H9 (cell line): ENCODE results near the gene PHF21A. TPM values are rescaled to one million over a fixed set of nuclear protein-coding genes. Genes with fewer than 3 reads are reported as not detected.

Source experiments
- DNase-seq: peaks from one replicate; pipeline ENCODE4 v3.0.0-alpha.2; 2017
- H2AFZ ChIP-seq: one replicate; pipeline ENCODE4 v1.6.1; 2013; ENCODE audit warnings: mild to moderate bottlenecking, low read length, control low read depth, moderate library complexity
- H2AK5ac ChIP-seq: 2 replicates; pipeline ENCODE4 v1.6.1; 2013; ENCODE audit warnings: low read length, control low read depth, mixed read lengths; ENCODE audit not compliant: insufficient read length
- H2BK120ac ChIP-seq: one replicate; pipeline ENCODE4 v1.6.1; 2013; ENCODE audit warnings: low read depth, mild to moderate bottlenecking, low read length, control low read depth, inconsistent platforms; ENCODE audit not compliant: poor library complexity, severe bottlenecking
- H2BK12ac ChIP-seq: 2 replicates; pipeline ENCODE4 v1.6.1; 2013; ENCODE audit warnings: low read length, control low read depth, mixed read lengths, low read depth; ENCODE audit not compliant: insufficient read length
- H2BK15ac ChIP-seq: 2 replicates; pipeline ENCODE4 v1.6.1; 2013; ENCODE audit warnings: low read depth, low read length, control low read depth
- H2BK20ac ChIP-seq: one replicate; pipeline ENCODE4 v1.6.1; 2013; ENCODE audit warnings: low read depth, mild to moderate bottlenecking, low read length, control low read depth, inconsistent platforms; ENCODE audit not compliant: poor library complexity, severe bottlenecking
- H2BK5ac ChIP-seq: 2 replicates; pipeline ENCODE4 v1.6.1; 2013; ENCODE audit warnings: low read length, control low read depth, mixed read lengths; ENCODE audit not compliant: insufficient read length
- H3K14ac ChIP-seq: 2 replicates; pipeline ENCODE4 v1.6.1; 2013; ENCODE audit warnings: low read length, control low read depth; ENCODE audit not compliant: insufficient read depth
- H3K18ac ChIP-seq: 2 replicates; pipeline ENCODE4 v1.6.1; 2013; ENCODE audit warnings: low read depth, mild to moderate bottlenecking, mixed read lengths, low read length, control low read depth; ENCODE audit not compliant: insufficient read length
- H3K23ac ChIP-seq: 2 replicates; pipeline ENCODE4 v1.6.1; 2013; ENCODE audit warnings: low read length, control low read depth, mixed read lengths, low read depth; ENCODE audit not compliant: insufficient read length
- H3K23me2 ChIP-seq: 2 replicates; pipeline ENCODE4 v1.6.1; 2013; ENCODE audit warnings: low read depth, mild to moderate bottlenecking, mixed read lengths, low read length, control low read depth; ENCODE audit not compliant: insufficient read length, poor library complexity, severe bottlenecking
- H3K27ac ChIP-seq: 2 replicates; pipeline ENCODE4 v1.5.1; 2013; ENCODE audit warnings: low read length, control low read depth, mixed read lengths, low read depth; ENCODE audit not compliant: insufficient read length
- H3K27me3 ChIP-seq: 2 replicates; pipeline ENCODE4 v1.6.1; 2013; ENCODE audit warnings: low read length, control low read depth, inconsistent platforms; ENCODE audit not compliant: insufficient read depth
- H3K4ac ChIP-seq: 2 replicates; pipeline ENCODE4 v1.6.1; 2013; ENCODE audit warnings: low read depth, mild to moderate bottlenecking, control low read depth, inconsistent platforms, low read length, moderate library complexity
- H3K4me1 ChIP-seq: 2 replicates; pipeline ENCODE4 v1.6.1; 2013; ENCODE audit warnings: low read length, control low read depth, inconsistent platforms; ENCODE audit not compliant: insufficient read depth
- H3K4me2 ChIP-seq: 2 replicates; pipeline ENCODE4 v1.6.1; 2013; ENCODE audit warnings: low read length, control low read depth, mixed read lengths; ENCODE audit not compliant: insufficient read length, insufficient read depth
- H3K56ac ChIP-seq: 2 replicates; pipeline ENCODE4 v1.6.1; 2013; ENCODE audit warnings: low read depth, mild to moderate bottlenecking, mixed read lengths, low read length, control low read depth; ENCODE audit not compliant: insufficient read length
- H3K79me1 ChIP-seq: 2 replicates; pipeline ENCODE4 v1.6.1; 2013; ENCODE audit warnings: low read depth, mild to moderate bottlenecking, moderate library complexity, low read length, control low read depth, inconsistent platforms; ENCODE audit not compliant: insufficient read depth, poor library complexity, severe bottlenecking
- H3K79me2 ChIP-seq: 2 replicates; pipeline ENCODE4 v1.6.1; 2013; ENCODE audit warnings: low read length, control low read depth, inconsistent platforms; ENCODE audit not compliant: insufficient read depth
- H3K9ac ChIP-seq: 2 replicates; pipeline ENCODE4 v1.6.1; 2013; ENCODE audit warnings: low read length, control low read depth, mixed read lengths; ENCODE audit not compliant: insufficient read length; ENCODE audit errors: extremely low read depth
- H3K9me3 ChIP-seq: one replicate; pipeline ENCODE4 v1.6.1; 2013; ENCODE audit warnings: low read depth, low read length, inconsistent platforms; ENCODE audit not compliant: control insufficient read depth
- H3T11ph ChIP-seq: one replicate; pipeline ENCODE4 v1.6.1; 2013; ENCODE audit warnings: mild to moderate bottlenecking, low read length, control low read depth, inconsistent platforms
- H4K20me1 ChIP-seq: one replicate; pipeline ENCODE4 v1.6.1; 2013; ENCODE audit not compliant: control insufficient read depth, insufficient read length, insufficient read depth
- H4K5ac ChIP-seq: 2 replicates; pipeline ENCODE4 v1.6.1; 2013; ENCODE audit warnings: low read depth, mild to moderate bottlenecking, mixed read lengths, low read length, control low read depth; ENCODE audit not compliant: insufficient read length
- H4K8ac ChIP-seq: replicated peaks from 2 replicates; pipeline ENCODE4 v1.6.1; 2013; ENCODE audit warnings: low read length, control low read depth, mixed read lengths, low read depth; ENCODE audit not compliant: insufficient read length
- H4K91ac ChIP-seq: 2 replicates; pipeline ENCODE4 v1.6.1; 2013; ENCODE audit warnings: low read depth, mild to moderate bottlenecking, moderate library complexity, mixed read lengths, low read length, control low read depth; ENCODE audit not compliant: insufficient read length
- H3K27ac Mint-ChIP-seq, 3 experiments: 2 replicates in 2 of 3; 3 replicates in 1 of 3; pipeline ENCODE4 v1.8.0; 2020 to 2021; ENCODE audit warnings: mixed read lengths in 3 of 3, mild to moderate bottlenecking in 1 of 3, moderate library complexity in 1 of 3
- H3K27me3 Mint-ChIP-seq: 2 replicates; pipeline ENCODE4 v1.8.0; 2021; ENCODE audit warnings: low read depth, mild to moderate bottlenecking, moderate library complexity, mixed read lengths
- H3K36me3 Mint-ChIP-seq, 3 experiments: 2 replicates in 2 of 3; 3 replicates in 1 of 3; pipeline ENCODE4 v1.8.0; 2020 to 2021; ENCODE audit warnings: low read depth in 3 of 3, mixed read lengths in 3 of 3; ENCODE audit not compliant: insufficient read depth in 1 of 3
- H3K4me1 Mint-ChIP-seq, 2 experiments: 2 replicates each; pipeline ENCODE4 v1.8.0; 2020; ENCODE audit warnings: mixed read lengths in 2 of 2
- H3K4me3 Mint-ChIP-seq, 2 experiments: 2 replicates in 1 of 2; 3 replicates in 1 of 2; pipeline ENCODE4 v1.8.0; 2020 to 2021; ENCODE audit warnings: mild to moderate bottlenecking in 2 of 2, mixed read lengths in 2 of 2, moderate library complexity in 1 of 2
- H3K9me3 Mint-ChIP-seq, 2 experiments: 2 replicates in 1 of 2; 3 replicates in 1 of 2; pipeline ENCODE4 v1.8.0; 2020; ENCODE audit warnings: mild to moderate bottlenecking in 2 of 2, mixed read lengths in 2 of 2, moderate library complexity in 1 of 2
- CTCF ChIP-seq: fragments of 200-600 bp; sonication (generic); conservative IDR thresholded peaks from 3 replicates; pipeline ENCODE4 v1.8.0; 2021; ENCODE audit warnings: antibody characterized with exemption, mild to moderate bottlenecking
- WGBS: extraction: QIAGEN DNeasy Blood & Tissue Kit; methylation state at CpG from one replicate; pipeline ENCODE4 v1.1.7; 2013; ENCODE audit warnings: missing lambda C conversion rate, low lambda C conversion rate, mixed read lengths; ENCODE audit not compliant: insufficient read length; ENCODE audit errors: extremely low coverage; 5-methylcytosine and 5-hydroxymethylcytosine counted together
- total RNA-seq: library from RNA; stranded (reverse); gene quantifications from 2 replicates; pipeline ENCODE4 v1.2.1, GENCODE V29; 2021

The PHF21A gene
- total RNA-seq, 1 experiment from 2014 or later, result 33.8 TPM

DNA sequence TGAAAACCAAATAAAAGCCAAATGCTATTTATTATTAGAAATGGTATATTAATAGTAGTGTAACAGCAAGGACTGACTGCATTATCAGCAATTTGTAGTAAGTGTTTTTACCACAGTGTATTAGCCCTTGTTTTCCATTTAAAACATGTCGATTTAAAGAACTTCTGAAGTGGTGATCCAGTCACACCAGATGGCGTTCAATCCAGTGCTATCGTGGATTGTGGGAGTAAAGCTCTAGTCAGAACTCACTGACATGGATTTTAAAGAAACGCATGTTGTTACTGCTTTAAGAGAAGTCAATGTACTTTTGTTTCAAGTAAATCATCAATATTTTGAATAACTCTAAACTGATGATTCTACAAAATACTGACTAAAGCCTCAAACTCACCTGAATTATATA, 147.7 kb downstream of the PHF21A start:
- Histone ChIP-seq H3K9ac (no peak overlapping the region), H3K14ac (no peak overlapping the region), H4K8ac (no peak overlapping the region), H2BK20ac (no peak overlapping the region), H3K18ac (no peak overlapping the region), H3K79me2 (no peaks in the 10 kb centered on the region), H3T11ph (no peak overlapping the region), H4K5ac (no peak overlapping the region), H2BK120ac (no peak overlapping the region), H3K79me1 (no peaks in the 10 kb centered on the region), H3K4me1 (no peaks in the 10 kb centered on the region), H3K23ac (no peak overlapping the region), H3K27ac (no peak overlapping the region), H2BK5ac (no peak overlapping the region), H3K4me2 (no peak overlapping the region), H4K91ac (no peak overlapping the region), H2BK15ac (no peak overlapping the region), H2AK5ac (no peak overlapping the region), H4K20me1 (no peaks in the 10 kb centered on the region), H3K9me3 (no peaks in the 10 kb centered on the region), H3K27me3 (no peaks in the 10 kb centered on the region), H2BK12ac (no peak overlapping the region), H3K4ac (no peak overlapping the region), H3K23me2 (no peaks in the 10 kb centered on the region), H3K56ac (no peak overlapping the region), H2AFZ (no peak overlapping the region)
- Mint-ChIP-seq H3K9me3 (no peaks in the 10 kb centered on the region), H3K4me1 (peaks cover 0 to 2% of the 10 kb centered on the region in 2 experiments; a peak in 2 of 4 replicates), H3K27me3 (no peaks in the 10 kb centered on the region), H3K4me3 (no peak overlapping the region), H3K27ac (no peak overlapping the region), H3K36me3 (peaks cover 5 to 35% (median 20%) of the 10 kb centered on the region in 3 experiments; a peak in 6 of 7 replicates)
- no CpG with 5 or more reads among the region's 4 CpGs for WGBS
- DNase-seq, result no peak
- TF ChIP-seq CTCF, result no peak
